ENCODE data around the gene PACC1.

Gene PACC1

GRCh38 chr1:212414328-212415106 is at the start of gene PACC1:
Gene PACC1 (minus strand): TSS chr1:212414886. CDS start chr1:212414757, 129 bp downstream.
- DNase-seq: peak; percentile 96

- DNase-seq: no peak
Measured at GRCh38 chr1:212463565-212464285, 49.0 kb upstream of the PACC1 start.

GRCh38 chr1:212461916-212462660 is 47.4 kb upstream of the PACC1 start:
- no peak for DNase-seq

- DNase-seq: no peak
Measured at GRCh38 chr1:212460376-212460775, 45.7 kb upstream of the PACC1 start.

GRCh38 chr1:212459656-212460055 is 45.0 kb upstream of the PACC1 start:
- no peak for DNase-seq

- DNase-seq: no peak
Measured at GRCh38 chr1:212458817-212459216, 44.1 kb upstream of the PACC1 start.

GRCh38 chr1:212457740-212458338 is 43.2 kb upstream of the PACC1 start:
- DNase-seq: peak; percentile 68

- peak; percentile 80 for DNase-seq
Measured at GRCh38 chr1:212455803-212456528, 41.3 kb upstream of the PACC1 start.

GRCh38 chr1:212455401-212455800 is 40.7 kb upstream of the PACC1 start:
- no peak for DNase-seq

- no peak for DNase-seq
Measured at GRCh38 chr1:212454741-212455140, 40.1 kb upstream of the PACC1 start.

- no peak for DNase-seq
Measured at GRCh38 chr1:212453156-212453857, 38.6 kb upstream of the PACC1 start.

GRCh38 chr1:212452323-212453155 is 37.9 kb upstream of the PACC1 start:
- no peak for DNase-seq

- DNase-seq: no peak
Measured at GRCh38 chr1:212451416-212452322, 37.0 kb upstream of the PACC1 start.

- no peak for DNase-seq
Measured at GRCh38 chr1:212450331-212450881, 35.7 kb upstream of the PACC1 start.

- DNase-seq: no peak
Measured at GRCh38 chr1:212447478-212447877, 32.8 kb upstream of the PACC1 start.

- no peak for DNase-seq
Measured at GRCh38 chr1:212446333-212446732, 31.6 kb upstream of the PACC1 start.

GRCh38 chr1:212442408-212442807 is 27.7 kb upstream of the PACC1 start:
- DNase-seq: no peak

- DNase-seq: no peak
Measured at GRCh38 chr1:212440419-212440818, 25.7 kb upstream of the PACC1 start.

- DNase-seq: peak; percentile 72
Measured at GRCh38 chr1:212438831-212439237, 24.1 kb upstream of the PACC1 start.
